ENCODE data around the gene EXTL2.
"Not testable (repeated sequence)": the region's sequence is repeated elsewhere in the genome, so short reads cannot be mapped to it uniquely, and the experiment has no call there.

Gene EXTL2

GRCh38 chr1:100847361-100848082 lies 47.1 kb downstream of the EXTL2 start:
- intact Hi-C loops (cut with DNase I; ENCODE audit: low total_unique reads), result no loop called here
- Histone ChIP-seq H3K27ac (no peak overlapping the region), H3K9me3 (no peaks in the 10 kb centered on the region), H3K4me3 (peak overlapping the region; percentile 5 to 16), H3K27me3 (no peaks in the 10 kb centered on the region), H3K36me3 (no peaks in the 10 kb centered on the region), H3K4me1 (peaks cover 0 to 3% (median 0%) of the 10 kb centered on the region in 4 donors)
- no peak for TF ChIP-seq CTCF (IDR thresholded peaks at IDR 0.05)
- DNase-seq, result no peak

GRCh38 chr1:100843160-100843559 lies 51.5 kb downstream of the EXTL2 start:
- DNase-seq; H3K27me3 ChIP-seq; H3K36me3 ChIP-seq; intact Hi-C loops (cut with DNase I; ENCODE audit: low total_unique reads); H3K9me3 ChIP-seq; H3K4me3 ChIP-seq; H3K27ac ChIP-seq; H3K4me1 ChIP-seq: not testable (repeated sequence)

- H3K27ac ChIP-seq, result no peak overlapping the region
- H3K36me3 ChIP-seq, result no peaks in the 10 kb centered on the region
- H3K27me3 ChIP-seq, result no peaks in the 10 kb centered on the region
- DNase-seq, result no peak
- no peak overlapping the region for H3K4me3 ChIP-seq
- no peaks in the 10 kb centered on the region for H3K9me3 ChIP-seq
- no peak for TF ChIP-seq CTCF (IDR thresholded peaks at IDR 0.05)
- H3K4me1 ChIP-seq, result no peaks in the 10 kb centered on the region
- intact Hi-C loops (cut with DNase I; ENCODE audit: low total_unique reads), result no loop called here
Observed at GRCh38 chr1:100835866-100836842, 58.5 kb downstream of the EXTL2 start.

GRCh38 chr1:100834777-100835660 lies 59.6 kb downstream of the EXTL2 start:
- H3K4me1 ChIP-seq, result no peaks in the 10 kb centered on the region
- H3K27me3 ChIP-seq, result no peaks in the 10 kb centered on the region
- intact Hi-C loops (cut with DNase I; ENCODE audit: low total_unique reads), result no loop called here
- no peaks in the 10 kb centered on the region for H3K36me3 ChIP-seq
- no peak for TF ChIP-seq CTCF (IDR thresholded peaks at IDR 0.05)
- DNase-seq, result no peak
- H3K9me3 ChIP-seq, result no peaks in the 10 kb centered on the region
- H3K27ac ChIP-seq, result no peak overlapping the region
- H3K4me3 ChIP-seq, result no peak overlapping the region

- H3K27me3 ChIP-seq, result no peaks in the 10 kb centered on the region
- no peaks in the 10 kb centered on the region for H3K36me3 ChIP-seq
- H3K9me3 ChIP-seq, result no peaks in the 10 kb centered on the region
- TF ChIP-seq CTCF (IDR thresholded peaks at IDR 0.05), result no peak
- intact Hi-C loops (cut with DNase I; ENCODE audit: low total_unique reads), result no loop called here
- no peak overlapping the region for H3K27ac ChIP-seq
- no peak for DNase-seq
- no peak overlapping the region for H3K4me3 ChIP-seq
- no peaks in the 10 kb centered on the region for H3K4me1 ChIP-seq
Observed at GRCh38 chr1:100832694-100833428, 61.8 kb downstream of the EXTL2 start.

GRCh38 chr1:100825666-100826065 lies 69.0 kb downstream of the EXTL2 start:
- H3K4me1 ChIP-seq, result not testable (repeated sequence)

More at GRCh38 chr1:100825666-100826065, 69.0 kb downstream of the EXTL2 start:
- H3K36me3 ChIP-seq; H3K27me3 ChIP-seq; H3K27ac ChIP-seq; intact Hi-C loops (cut with DNase I; ENCODE audit: low total_unique reads); H3K4me3 ChIP-seq; H3K9me3 ChIP-seq; DNase-seq: not testable (repeated sequence)
